GM12874 (cell line): Measurements from ENCODE around the gene GRB14.

ENCODE experiments used
- TF ChIP-seq, protein P1 (sequence below): IDR thresholded peaks from 2 replicates; pipeline ENCODE4 v1.5.1; 2011; ENCODE audit warnings: low read depth, mild to moderate bottlenecking, control low read depth, low read length, moderate library complexity; ENCODE audit not compliant: insufficient read depth

The GRB14 gene

GRCh38 chr2:164657129-164657528 is 35.8 kb upstream of the GRB14 start:
- TF ChIP-seq, protein P1, sequence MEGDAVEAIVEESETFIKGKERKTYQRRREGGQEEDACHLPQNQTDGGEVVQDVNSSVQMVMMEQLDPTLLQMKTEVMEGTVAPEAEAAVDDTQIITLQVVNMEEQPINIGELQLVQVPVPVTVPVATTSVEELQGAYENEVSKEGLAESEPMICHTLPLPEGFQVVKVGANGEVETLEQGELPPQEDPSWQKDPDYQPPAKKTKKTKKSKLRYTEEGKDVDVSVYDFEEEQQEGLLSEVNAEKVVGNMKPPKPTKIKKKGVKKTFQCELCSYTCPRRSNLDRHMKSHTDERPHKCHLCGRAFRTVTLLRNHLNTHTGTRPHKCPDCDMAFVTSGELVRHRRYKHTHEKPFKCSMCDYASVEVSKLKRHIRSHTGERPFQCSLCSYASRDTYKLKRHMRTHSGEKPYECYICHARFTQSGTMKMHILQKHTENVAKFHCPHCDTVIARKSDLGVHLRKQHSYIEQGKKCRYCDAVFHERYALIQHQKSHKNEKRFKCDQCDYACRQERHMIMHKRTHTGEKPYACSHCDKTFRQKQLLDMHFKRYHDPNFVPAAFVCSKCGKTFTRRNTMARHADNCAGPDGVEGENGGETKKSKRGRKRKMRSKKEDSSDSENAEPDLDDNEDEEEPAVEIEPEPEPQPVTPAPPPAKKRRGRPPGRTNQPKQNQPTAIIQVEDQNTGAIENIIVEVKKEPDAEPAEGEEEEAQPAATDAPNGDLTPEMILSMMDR = no peak

- TF ChIP-seq, protein P1 = no peak
Measured at GRCh38 chr2:164655750-164656149, 34.5 kb upstream of the GRB14 start.

DNA sequence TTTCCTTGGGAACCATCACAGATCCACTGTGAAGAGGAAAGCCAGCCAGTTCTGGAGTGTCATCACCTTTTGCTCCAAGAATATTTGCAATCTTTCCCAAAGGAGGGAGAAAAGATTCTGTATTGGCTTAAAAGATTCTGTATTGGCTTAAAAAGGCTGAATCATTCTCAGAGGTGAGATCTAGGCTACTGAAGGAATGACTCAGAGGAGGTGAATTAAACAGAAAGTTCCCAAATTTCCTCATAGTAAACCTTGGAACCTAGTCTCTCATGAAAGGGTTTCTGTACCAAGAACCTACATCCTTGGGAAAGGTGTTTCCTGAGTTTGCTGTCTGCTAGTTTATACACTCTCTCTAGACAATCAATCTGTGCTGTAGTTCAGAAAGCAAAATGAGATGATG is 34.1 kb upstream of the GRB14 start:
- TF ChIP-seq, protein P1 = no peak

GRCh38 chr2:164651361-164651760 is 30.1 kb upstream of the GRB14 start:
- TF ChIP-seq, protein P1 = no peak

GRCh38 chr2:164644036-164644700 is 22.9 kb upstream of the GRB14 start:
- TF ChIP-seq, protein P1 = no peak

DNA sequence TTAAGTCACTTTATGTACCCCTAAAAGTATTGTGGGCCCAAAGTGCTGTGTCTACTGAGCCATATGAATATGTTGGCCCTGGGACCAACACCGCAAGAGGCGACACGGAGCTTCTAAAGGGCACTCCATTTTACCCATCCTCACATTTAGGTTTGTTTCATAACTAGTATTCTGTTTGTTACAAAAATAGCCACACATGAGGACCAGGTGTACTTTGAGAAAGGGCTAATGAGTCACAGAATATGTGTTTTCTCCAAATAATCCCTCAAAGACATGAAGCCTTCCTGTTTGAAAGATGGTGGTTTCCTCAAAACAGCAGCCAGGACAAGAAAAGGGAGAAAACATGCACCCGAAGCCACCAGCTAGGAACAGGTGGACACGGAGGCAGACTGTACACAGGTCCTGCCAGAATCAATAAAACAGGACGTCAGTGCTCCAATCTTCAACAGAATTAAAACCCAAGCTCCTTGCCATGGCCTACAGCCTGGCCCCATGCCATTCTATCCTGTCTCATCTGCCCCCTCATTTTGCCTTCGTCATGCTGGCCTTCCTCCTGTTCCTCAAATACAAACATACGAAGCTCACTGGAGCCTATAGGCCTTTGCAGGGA is 21.8 kb upstream of the GRB14 start:
- TF ChIP-seq, protein P1 = no peak

GRCh38 chr2:164642268-164642667 is 21.0 kb upstream of the GRB14 start:
- TF ChIP-seq, protein P1 = no peak
